SK-N-SH (cell line): ENCODE results near the gene KDM4F.

Experiments used
- CTCF ChIP-seq: fragments of 200-600 bp; sonication (generic); IDR thresholded peaks from 2 replicates; pipeline ENCODE4 v1.6.1; 2017; ENCODE audit warnings: antibody characterized with exemption, mild to moderate bottlenecking, moderate library complexity
- EP300 ChIP-seq, 2 experiments: IDR thresholded peaks; 2 replicates each; pipeline versions ENCODE4 v1.4.0 to v1.6.1; 2012; ENCODE audit warnings: borderline replicate concordance in 1 of 2, low read depth in 1 of 2, low read length in 1 of 2
- MXI1 ChIP-seq: IDR thresholded peaks from 2 replicates; pipeline ENCODE4 v1.6.1; 2012; ENCODE audit warnings: mild to moderate bottlenecking, low read depth, low read length, improper control_type of control experiment
- POLR2AphosphoS5 ChIP-seq: IDR thresholded peaks from 2 replicates; pipeline ENCODE4 v1.6.1; 2012; ENCODE audit warnings: low read depth, low read length
- RAD21 ChIP-seq: IDR thresholded peaks from 2 replicates; pipeline ENCODE4 v1.6.1; 2012; ENCODE audit warnings: mild to moderate bottlenecking, low read length
- RCOR1 ChIP-seq: fragments of 150-350 bp; IDR thresholded peaks from 2 replicates; pipeline ENCODE4 v1.6.1; 2017; ENCODE audit warnings: antibody characterized with exemption, low read length
- TAF1 ChIP-seq: IDR thresholded peaks from 2 replicates; pipeline ENCODE4 v1.6.1; 2012; ENCODE audit warnings: low read depth, mild to moderate bottlenecking, low read length, moderate library complexity, borderline replicate concordance
- USF1 ChIP-seq: IDR thresholded peaks from 2 replicates; pipeline ENCODE4 v1.4.0; 2012; ENCODE audit warnings: low read depth, borderline replicate concordance

- TF ChIP-seq RAD21 = no peak
- TF ChIP-seq MXI1 = no peak
- no peak for TF ChIP-seq CTCF
- TF ChIP-seq USF1 = no peak
- no peak for TF ChIP-seq EP300 (IDR thresholded peaks at IDR 0.05; ENCODE audit: borderline replicate concordance in 1 of 2, low read depth in 1 of 2, low read length in 1 of 2)
- no peak for TF ChIP-seq TAF1
- no peak for TF ChIP-seq POLR2AphosphoS5
- no peak for TF ChIP-seq RCOR1
These were observed 24.3 kb upstream of the KDM4F start, which contains the start of gene KDM4E for GRCh38 chr11:95024958-95025357.
